COLO829 (cell line): ENCODE measurements around the gene PTPN12.
"Not testable (repeated sequence)": the region's sequence is repeated elsewhere in the genome, so short reads cannot be mapped to it uniquely, and the experiment has no call there.

Experiments used
- DNase-seq: peaks from one replicate; pipeline ENCODE4 v3.0.0; 2012; ENCODE audit warnings: low spot score

The PTPN12 gene

GRCh38 chr7:77538281-77539212 is 1.5 kb downstream of the PTPN12 start:
- peak; percentile 96 for DNase-seq

- no peak for DNase-seq
Observed at GRCh38 chr7:77540402-77540822, 3.3 kb downstream of the PTPN12 start.

DNA sequence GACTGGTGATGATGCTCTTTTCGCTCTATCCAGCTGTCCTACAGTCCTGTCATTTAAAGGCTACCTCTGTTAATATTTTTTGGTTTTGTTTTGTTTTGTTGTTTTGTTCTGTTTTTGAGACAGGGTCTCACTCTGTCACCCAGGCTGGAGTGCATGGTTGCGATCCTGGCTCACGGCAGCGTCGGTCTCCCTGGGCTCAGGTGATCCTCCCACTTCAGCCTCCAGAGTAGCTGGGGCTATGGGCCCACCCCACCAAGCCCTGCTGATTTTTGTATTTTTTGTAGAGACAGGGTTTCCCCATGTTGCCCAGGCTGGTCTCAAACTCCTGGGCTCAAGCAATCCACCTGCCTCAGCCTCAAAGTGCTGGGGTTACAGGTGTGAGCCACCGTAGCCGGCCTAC is 3.9 kb downstream of the PTPN12 start:
- DNase-seq, result not testable (repeated sequence)

- no peak for DNase-seq
Observed at GRCh38 chr7:77542409-77542808, 5.3 kb downstream of the PTPN12 start.

- no peak for DNase-seq
Observed at GRCh38 chr7:77542895-77543294, 5.8 kb downstream of the PTPN12 start.

GRCh38 chr7:77543910-77544309 is 6.8 kb downstream of the PTPN12 start:
- no peak for DNase-seq

DNA sequence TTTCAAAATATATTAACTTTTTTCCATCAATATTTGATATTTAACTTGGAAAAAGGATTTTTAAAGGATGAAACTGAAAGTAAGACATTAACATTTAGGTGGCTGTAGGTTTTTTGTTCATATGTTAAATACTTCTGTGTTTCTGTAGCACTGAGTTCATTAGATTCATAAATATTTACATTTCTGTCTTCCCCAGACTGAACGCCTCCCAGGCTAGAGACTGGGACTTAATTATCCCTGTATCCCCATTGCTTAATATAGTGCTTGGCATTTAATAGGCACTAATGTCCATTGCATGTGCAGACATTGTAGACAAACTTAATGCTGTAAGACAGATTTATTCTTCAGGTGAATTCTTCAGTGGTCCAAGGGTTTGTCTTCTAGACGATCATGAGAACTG is 7.4 kb downstream of the PTPN12 start:
- no peak for DNase-seq

DNA sequence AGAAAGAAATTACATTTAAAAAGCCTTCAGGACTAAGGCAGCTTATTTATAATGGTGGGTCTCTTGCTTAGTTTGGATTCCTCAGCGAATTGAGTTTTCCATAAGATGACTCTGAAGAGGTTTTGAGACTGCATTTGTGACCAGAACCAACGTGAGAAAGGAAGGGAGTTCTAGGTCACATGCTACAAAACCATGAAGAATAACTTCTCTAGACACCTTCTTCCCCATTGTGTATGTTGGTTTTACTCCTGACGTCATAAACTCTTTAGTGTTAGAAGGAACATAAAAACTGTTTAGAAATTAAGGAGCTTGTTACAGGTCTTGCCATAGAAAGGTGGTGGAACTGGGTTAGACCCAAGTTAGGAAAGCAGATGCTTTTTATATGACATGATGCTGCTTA is 11.1 kb downstream of the PTPN12 start:
- no peak for DNase-seq

GRCh38 chr7:77549106-77549870 is 12.2 kb downstream of the PTPN12 start:
- DNase-seq, result no peak

GRCh38 chr7:77550586-77550985 is 13.5 kb downstream of the PTPN12 start:
- DNase-seq, result no peak

DNA sequence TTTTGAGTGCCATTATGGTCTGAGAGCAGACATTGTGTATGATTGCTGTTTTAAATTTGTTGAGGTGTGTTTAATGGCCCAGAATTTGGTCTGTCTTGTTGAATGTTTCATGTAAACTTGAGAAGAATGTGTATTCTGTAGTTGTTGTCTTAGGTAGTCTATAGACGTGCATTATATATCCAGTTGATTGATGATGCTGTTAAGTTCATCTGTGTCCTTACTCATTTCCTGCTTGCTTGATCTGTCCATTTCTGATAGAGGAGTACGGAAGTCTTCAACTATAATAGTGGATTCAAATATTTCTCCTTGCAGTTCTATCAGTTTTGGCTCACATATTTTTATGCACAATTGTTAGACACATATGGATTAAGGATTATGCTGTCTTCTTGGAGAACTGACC is 16.0 kb downstream of the PTPN12 start:
- DNase-seq, result no peak

- no peak for DNase-seq
Observed at GRCh38 chr7:77558284-77558967, 21.3 kb downstream of the PTPN12 start.

DNA sequence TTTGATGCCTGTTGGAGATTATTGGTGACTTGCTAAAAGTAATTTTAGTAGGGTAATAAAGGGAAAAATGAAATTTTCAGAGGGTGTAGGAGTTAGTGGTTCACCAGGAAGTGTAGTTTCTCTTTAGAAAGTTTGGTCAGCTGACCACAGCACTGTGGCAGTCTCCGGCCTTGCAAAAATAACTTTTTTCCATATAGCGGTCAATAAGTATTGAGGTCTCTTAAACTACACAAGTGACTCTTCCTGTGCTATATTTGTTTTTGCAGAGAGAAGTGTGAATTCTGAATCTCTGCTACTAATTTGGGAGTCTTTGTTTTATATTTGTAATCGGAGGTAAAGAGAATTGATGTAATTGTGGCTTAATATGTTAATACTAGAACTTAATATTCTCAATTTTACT is 24.3 kb downstream of the PTPN12 start:
- DNase-seq, result no peak

- no peak for DNase-seq
Observed at GRCh38 chr7:77563275-77563674, 26.2 kb downstream of the PTPN12 start.

DNA sequence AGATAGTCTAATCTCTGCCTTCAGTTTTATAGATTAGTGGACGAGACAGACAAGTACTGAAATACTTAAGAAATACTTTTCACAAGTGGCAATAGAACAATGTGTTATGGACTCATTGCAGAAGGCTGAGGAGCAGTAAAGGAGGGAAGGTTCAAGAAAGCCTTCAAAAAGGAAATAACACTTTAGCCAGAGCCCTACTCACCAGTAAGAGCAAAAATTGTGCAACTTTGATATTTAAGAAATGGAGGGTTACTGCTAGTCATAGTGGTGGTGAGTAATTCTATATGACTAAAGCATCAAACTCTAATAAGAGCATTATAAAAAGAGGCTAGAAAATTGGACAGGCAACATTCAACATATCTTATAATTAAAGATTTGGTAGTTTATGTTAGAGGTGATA is 28.8 kb downstream of the PTPN12 start:
- no peak for DNase-seq

GRCh38 chr7:77566421-77566820 is 29.3 kb downstream of the PTPN12 start:
- DNase-seq, result no peak

DNA sequence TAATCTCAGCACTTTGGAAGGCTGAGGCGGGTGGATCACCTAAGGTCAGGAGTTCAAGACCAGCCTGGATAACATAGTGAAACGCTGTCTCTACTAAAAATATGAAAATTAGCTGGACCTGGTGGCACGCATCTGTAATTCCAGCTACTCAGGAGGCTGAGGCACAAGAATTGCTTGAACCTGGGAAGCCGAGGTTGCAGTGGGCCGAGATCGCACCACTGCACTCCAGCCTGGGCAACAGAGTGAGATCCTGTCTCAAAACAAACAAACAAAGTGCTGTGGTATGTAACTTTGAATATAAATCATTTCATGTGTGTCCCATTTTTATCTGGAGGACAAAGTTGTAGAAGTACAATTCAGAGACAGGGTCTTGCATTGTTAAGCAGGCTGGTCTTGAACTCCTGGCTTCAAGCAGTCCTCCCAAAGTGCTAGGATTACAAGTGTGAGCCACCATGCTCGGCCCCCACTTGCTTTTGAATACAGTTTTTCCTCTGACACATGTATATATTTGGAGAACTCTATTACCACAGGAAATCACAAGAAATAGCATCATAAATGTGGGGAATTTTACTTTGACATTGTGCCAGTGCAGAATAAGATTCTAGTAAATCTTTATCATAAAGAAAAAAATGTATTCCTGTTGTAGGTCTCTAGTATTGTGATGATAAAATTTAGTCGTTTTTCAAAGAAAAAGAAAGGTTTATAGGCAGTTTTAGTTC is 32.6 kb downstream of the PTPN12 start:
- no peak for DNase-seq

DNA sequence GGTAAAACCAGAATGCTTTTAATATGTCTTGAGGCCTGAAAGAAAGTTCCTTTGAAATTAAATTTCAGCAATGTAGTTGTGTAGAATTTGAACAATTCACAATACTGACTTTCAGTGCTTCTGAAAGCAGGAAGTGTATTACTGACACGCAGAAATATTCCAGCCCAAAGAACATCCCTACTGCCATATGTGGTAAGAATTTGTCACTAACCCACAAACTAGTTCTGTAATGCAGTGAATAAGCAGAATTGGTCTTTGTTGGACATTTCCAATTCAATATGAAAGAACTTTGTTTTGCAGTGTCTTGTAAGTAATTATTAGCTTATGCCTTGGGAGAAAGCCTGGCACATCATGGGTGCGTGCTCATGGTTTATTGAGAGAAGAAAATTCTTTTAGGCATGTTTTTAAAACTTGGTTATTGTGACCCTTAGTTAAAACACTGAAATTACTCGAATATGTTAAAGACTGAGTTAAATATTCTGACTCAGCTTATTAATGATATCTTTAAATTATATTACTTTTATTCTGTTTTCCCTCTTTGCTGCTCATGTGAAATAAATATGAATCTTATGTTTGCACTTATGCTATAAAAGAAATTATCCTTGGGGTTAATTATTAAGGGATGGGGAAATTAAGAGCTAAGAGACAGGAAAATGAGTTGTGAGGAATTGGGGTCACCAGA is 33.4 kb downstream of the PTPN12 start:
- peak; percentile 87 for DNase-seq

DNA sequence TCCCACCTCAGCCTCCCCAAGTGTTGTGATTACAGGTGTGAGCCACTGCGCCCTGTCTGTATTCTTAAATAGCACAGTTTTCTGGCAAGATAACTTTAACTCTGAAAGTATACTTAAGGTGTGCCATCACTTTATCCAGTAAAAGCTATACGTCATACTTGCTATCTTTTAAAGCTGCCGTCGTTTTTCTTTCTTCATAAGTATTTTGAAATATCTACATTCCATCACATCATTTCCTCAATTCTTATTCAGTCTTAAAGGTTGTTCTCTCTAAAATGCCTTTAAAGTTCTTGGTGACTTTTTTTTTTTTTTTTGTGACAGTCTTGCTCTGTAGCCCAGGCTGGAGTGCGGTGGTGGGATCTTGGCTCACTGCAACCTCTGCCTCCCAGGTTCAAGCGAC is 34.7 kb downstream of the PTPN12 start:
- DNase-seq, result no peak

GRCh38 chr7:77575187-77575586 is 38.1 kb downstream of the PTPN12 start:
- no peak for DNase-seq

- DNase-seq, result no peak
Observed at GRCh38 chr7:77576856-77577255, 39.8 kb downstream of the PTPN12 start.
